Body of pancreas (tissue), 4 donors: ENCODE results near the gene KATNAL2. TPM values are rescaled to one million over a fixed set of nuclear protein-coding genes. Genes with fewer than 3 reads are reported as not detected.

Experiments
- ATAC-seq: fragments of 150-250 bp; one replicate; pipeline ENCODE4 v1.9.1; 2016
- DNase-seq, 4 donors: peaks; one replicate each; pipeline ENCODE4 v3.0.0-alpha.2; 2019
- H3K27ac ChIP-seq, 4 donors: fragments of 200-600 bp; sonication (generic); 1 replicate in 3 of 4; 2 replicates in 1 of 4; pipeline versions ENCODE4 v1.5.1 to v1.6.1; 2016 to 2019; ENCODE audit warnings: mild to moderate bottlenecking in 1 of 4, mixed read lengths in 1 of 4, moderate library complexity in 1 of 4
- H3K27me3 ChIP-seq, 2 donors: fragments of 200-600 bp; sonication (generic); one replicate each; pipeline ENCODE4 v1.6.0; 2016; ENCODE audit warnings: mild to moderate bottlenecking in 1 of 2
- H3K36me3 ChIP-seq, 2 donors: fragments of 200-600 bp; sonication (generic); replicated peaks in 1 of 2; 2 replicates each; pipeline ENCODE4 v1.5.1; 2016; ENCODE audit warnings: low read depth in 2 of 2; ENCODE audit not compliant: insufficient read depth in 1 of 2
- H3K4me1 ChIP-seq: fragments of 200-600 bp; sonication (generic); one replicate; pipeline ENCODE4 v1.6.0; 2016
- H3K4me3 ChIP-seq, 2 donors: fragments of 200-600 bp; sonication (generic); 1 replicate in 1 of 2; 2 replicates in 1 of 2; pipeline ENCODE4 v1.5.1; 2016 to 2019
- H3K9me3 ChIP-seq, 3 donors: fragments of 200-600 bp; sonication (generic); 1 replicate in 2 of 3; 2 replicates in 1 of 3; pipeline ENCODE4 v1.5.1; 2016
- CTCF ChIP-seq, 7 experiments: fragments of 450-650 bp in 4 of 7; fragments of 200-600 bp in 3 of 7; sonication (generic) in 3 of 7; IDR thresholded peaks; one replicate each; pipeline ENCODE4 v1.5.1; 2016 to 2019; ENCODE audit warnings: antibody characterized with exemption in 7 of 7
- POLR2A ChIP-seq, 3 donors: fragments of 450-650 bp; IDR thresholded peaks; one replicate each; pipeline ENCODE4 v1.6.1; 2016; ENCODE audit warnings: antibody characterized with exemption in 3 of 3, mild to moderate bottlenecking in 2 of 3
- WGBS, 2 donors: methylation state at CpG; one replicate each; pipeline ENCODE4 v1.1.5; 2017; 5-methylcytosine and 5-hydroxymethylcytosine counted together
- intact Hi-C: fragments of 100-400 bp; cut with DNase I; formaldehyde crosslinking; loops from one replicate; pipeline ENCODE4 v1.15.1; 2023
- total RNA-seq, 2 donors: library from RNA; depleted of rRNA; stranded (reverse); fragments of >200 nt; gene quantifications; one replicate each; pipeline ENCODE4 v1.1.0, GENCODE V29; 2016

The KATNAL2 gene
- total RNA-seq, 2 donors from 2014 or later, result 1.8 to 12.2 TPM

GRCh38 chr18:47109720-47110119 is 192.3 kb downstream of the KATNAL2 start:
- H3K4me3 ChIP-seq, result no peak overlapping the region
- ATAC-seq (no peak), DNase-seq (no peak)
- peak overlapping the region in 3 of 4 donors; percentile 0 to 63 (median 42) for H3K27ac ChIP-seq
- intact Hi-C loops, result no loop called here
- H3K27me3 ChIP-seq, result no peaks in the 10 kb centered on the region
- peaks cover 36% of the 10 kb centered on the region for H3K4me1 ChIP-seq
- TF ChIP-seq POLR2A (IDR thresholded peaks at IDR 0.05) (no peak), CTCF (IDR thresholded peaks at IDR 0.05) (no peak)
- H3K36me3 ChIP-seq, result peaks cover 0 to 16% of the 10 kb centered on the region in 2 donors
- no peaks in the 10 kb centered on the region for H3K9me3 ChIP-seq
- 57 to 63% methylated on average over 1 of the region's 1 CpG for WGBS, 2 donors

DNA sequence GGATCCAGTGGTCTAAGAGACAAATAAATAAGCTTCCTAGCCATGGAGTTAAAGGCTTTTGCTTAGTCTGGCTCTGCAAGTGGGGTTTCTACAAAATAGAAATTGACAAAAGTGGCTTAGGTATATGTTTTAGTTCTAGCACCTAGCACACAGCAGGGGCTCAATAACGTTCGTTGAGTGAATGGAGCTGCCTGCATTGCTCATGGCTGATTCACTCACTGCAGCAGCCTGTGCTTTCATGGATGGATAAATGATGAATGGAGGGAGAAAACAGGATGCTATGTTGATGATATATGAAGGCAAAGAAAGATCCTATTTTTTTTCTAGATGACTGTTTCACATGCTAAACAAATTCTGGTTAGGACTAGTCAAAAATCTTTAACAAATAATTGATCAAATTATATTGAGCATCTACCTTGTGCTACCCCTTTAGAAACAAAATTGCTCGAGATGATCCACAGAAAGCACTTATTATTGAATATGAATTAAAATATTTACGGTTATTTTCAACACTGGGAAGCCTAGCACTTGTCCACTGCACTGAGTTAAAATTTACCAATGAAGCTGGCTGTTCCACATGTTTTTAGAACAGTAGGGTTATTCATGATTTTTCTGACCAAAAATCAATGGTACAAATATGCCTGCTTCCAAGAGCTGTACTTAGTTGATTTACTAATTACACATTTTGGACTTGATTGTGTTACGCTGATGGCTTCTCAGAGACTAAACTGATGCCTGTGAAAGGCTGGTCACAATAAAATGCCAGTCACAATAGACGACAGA is 193.3 kb downstream of the KATNAL2 start:
- no peaks in the 10 kb centered on the region for H3K9me3 ChIP-seq
- H3K27ac ChIP-seq, result peak overlapping the region in 3 of 4 donors; percentile 34 to 63 (median 42)
- ATAC-seq, result no peak
- H3K4me3 ChIP-seq, result no peak overlapping the region
- peaks cover 0 to 16% of the 10 kb centered on the region in 2 donors for H3K36me3 ChIP-seq
- no peak for TF ChIP-seq CTCF (IDR thresholded peaks at IDR 0.05)
- TF ChIP-seq POLR2A (IDR thresholded peaks at IDR 0.05), result no peak
- 64 to 69% methylated on average over 6 of the region's 6 CpGs for WGBS, 2 donors
- peaks cover 45% of the 10 kb centered on the region for H3K4me1 ChIP-seq
- H3K27me3 ChIP-seq, result no peaks in the 10 kb centered on the region
- intact Hi-C loops, result no loop called here
- DNase-seq, result no peak

GRCh38 chr18:47113796-47114540 is 196.6 kb downstream of the KATNAL2 start:
- Histone ChIP-seq H3K4me3 (no peak overlapping the region), H3K36me3 (peaks cover 0 to 8% of the 10 kb centered on the region in 2 donors), H3K27ac (peak overlapping the region in 1 of 4 donors; percentile 22), H3K9me3 (no peaks in the 10 kb centered on the region), H3K27me3 (no peaks in the 10 kb centered on the region), H3K4me1 (peaks cover 57% of the 10 kb centered on the region)
- TF ChIP-seq CTCF (IDR thresholded peaks at IDR 0.05), result no peak
- DNase-seq, result no peak
- intact Hi-C loops, result no loop called here
- WGBS, 2 donors, result 70 to 86% methylated on average over 2 of the region's 2 CpGs
- ATAC-seq, result no peak

GRCh38 chr18:47115205-47115604 is 197.8 kb downstream of the KATNAL2 start:
- intact Hi-C loops, result no loop called here
- peak; percentile 30 for ATAC-seq

More at GRCh38 chr18:47115205-47115604, 197.8 kb downstream of the KATNAL2 start:
- peaks cover 0 to 8% of the 10 kb centered on the region in 2 donors for H3K36me3 ChIP-seq
- WGBS, 2 donors, result 49 to 53% methylated on average over 2 of the region's 2 CpGs
- no peaks in the 10 kb centered on the region for H3K27me3 ChIP-seq
- no peak overlapping the region for H3K4me3 ChIP-seq
- peaks cover 45% of the 10 kb centered on the region for H3K4me1 ChIP-seq
- TF ChIP-seq CTCF (IDR thresholded peaks at IDR 0.05) (no peak), POLR2A (IDR thresholded peaks at IDR 0.05) (no peak)
- no peaks in the 10 kb centered on the region for H3K9me3 ChIP-seq
- H3K27ac ChIP-seq, result peak overlapping the region in 1 of 4 donors; percentile 22
- no peak for DNase-seq
